ENCODE results near the gene ZNF879.

Gene ZNF879

GRCh38 chr5:179008667-179009066 lies 14.9 kb upstream of the ZNF879 start:
- Histone ChIP-seq H3K4me1 (ENCODE audit: insufficient read depth, insufficient read length) (no peaks in the 10 kb centered on the region), H3K27me3 (ENCODE audit: insufficient read depth, insufficient read length) (no peaks in the 10 kb centered on the region), H3K9ac (ENCODE audit: insufficient read length, low read depth) (no peak overlapping the region), H3K36me3 (ENCODE audit: insufficient read depth, insufficient read length, low read length) (no peaks in the 10 kb centered on the region), H3K4me3 (ENCODE audit: insufficient read length, low read depth) (no peak overlapping the region), H3K9me3 (ENCODE audit: insufficient read depth, low read length) (peaks cover 14% of the 10 kb centered on the region; the same call in 1 of the 2 replicates)
- TF ChIP-seq SUZ12 (IDR thresholded peaks at IDR 0.05; ENCODE audit: extremely low read depth, insufficient read depth, insufficient read length) (no peak), ZNF274 (IDR thresholded peaks at IDR 0.05; ENCODE audit: low read depth, low read length) (no peak), YY1 (IDR thresholded peaks at IDR 0.05; ENCODE audit: insufficient read depth, insufficient read length) (no peak)
- no peak for DNase-seq (ENCODE audit: low read depth, low spot score)

- no peak for DNase-seq (ENCODE audit: low read depth, low spot score)
- Histone ChIP-seq H3K9ac (ENCODE audit: insufficient read length, low read depth) (no peak overlapping the region), H3K9me3 (ENCODE audit: insufficient read depth, low read length) (peaks cover 65% of the 10 kb centered on the region), H3K4me1 (ENCODE audit: insufficient read depth, insufficient read length) (no peaks in the 10 kb centered on the region), H3K27me3 (ENCODE audit: insufficient read depth, insufficient read length) (no peaks in the 10 kb centered on the region), H3K4me3 (ENCODE audit: insufficient read length, low read depth) (no peak overlapping the region), H3K36me3 (ENCODE audit: insufficient read depth, insufficient read length, low read length) (peaks cover 36% of the 10 kb centered on the region)
- TF ChIP-seq ZNF274 (IDR thresholded peaks at IDR 0.05; ENCODE audit: low read depth, low read length) = peak; percentile 60
- TF ChIP-seq YY1 (IDR thresholded peaks at IDR 0.05; ENCODE audit: insufficient read depth, insufficient read length) = no peak
Observed at GRCh38 chr5:179033004-179033580, 9.5 kb downstream of the ZNF879 start.

GRCh38 chr5:179044765-179045164 lies 21.2 kb downstream of the ZNF879 start:
- H3K36me3 ChIP-seq (ENCODE audit: insufficient read depth, insufficient read length, low read length) = no peaks in the 10 kb centered on the region
- H3K27me3 ChIP-seq (ENCODE audit: insufficient read depth, insufficient read length) = no peaks in the 10 kb centered on the region
- TF ChIP-seq YY1 (IDR thresholded peaks at IDR 0.05; ENCODE audit: insufficient read depth, insufficient read length) (no peak), SUZ12 (IDR thresholded peaks at IDR 0.05; ENCODE audit: extremely low read depth, insufficient read depth, insufficient read length) (no peak), ZNF274 (IDR thresholded peaks at IDR 0.05; ENCODE audit: low read depth, low read length) (no peak)
- no peak overlapping the region for H3K4me3 ChIP-seq (ENCODE audit: insufficient read length, low read depth)
- no peak overlapping the region for H3K9ac ChIP-seq (ENCODE audit: insufficient read length, low read depth)
- DNase-seq (ENCODE audit: low read depth, low spot score) = no peak
- H3K4me1 ChIP-seq (ENCODE audit: insufficient read depth, insufficient read length) = no peaks in the 10 kb centered on the region
- peaks cover 5% of the 10 kb centered on the region for H3K9me3 ChIP-seq (ENCODE audit: insufficient read depth, low read length)

- TF ChIP-seq ZNF274 (IDR thresholded peaks at IDR 0.05; ENCODE audit: low read depth, low read length) (no peak), YY1 (IDR thresholded peaks at IDR 0.05; ENCODE audit: insufficient read depth, insufficient read length) (no peak), SUZ12 (IDR thresholded peaks at IDR 0.05; ENCODE audit: extremely low read depth, insufficient read depth, insufficient read length) (no peak)
- no peak overlapping the region for H3K4me3 ChIP-seq (ENCODE audit: insufficient read length, low read depth)
- peaks cover 9% of the 10 kb centered on the region; the same call in 1 of the 2 replicates for H3K9me3 ChIP-seq (ENCODE audit: insufficient read depth, low read length)
- no peaks in the 10 kb centered on the region for H3K27me3 ChIP-seq (ENCODE audit: insufficient read depth, insufficient read length)
- peaks cover 2% of the 10 kb centered on the region for H3K4me1 ChIP-seq (ENCODE audit: insufficient read depth, insufficient read length)
- H3K9ac ChIP-seq (ENCODE audit: insufficient read length, low read depth) = no peak overlapping the region
- DNase-seq (ENCODE audit: low read depth, low spot score) = no peak
- H3K36me3 ChIP-seq (ENCODE audit: insufficient read depth, insufficient read length, low read length) = no peaks in the 10 kb centered on the region
Observed at GRCh38 chr5:179051784-179052183, 28.2 kb downstream of the ZNF879 start.

- no peak for DNase-seq (ENCODE audit: low read depth, low spot score)
- no peak overlapping the region for H3K9ac ChIP-seq (ENCODE audit: insufficient read length, low read depth)
- TF ChIP-seq YY1 (IDR thresholded peaks at IDR 0.05; ENCODE audit: insufficient read depth, insufficient read length) (no peak), ZNF274 (IDR thresholded peaks at IDR 0.05; ENCODE audit: low read depth, low read length) (no peak), SUZ12 (IDR thresholded peaks at IDR 0.05; ENCODE audit: extremely low read depth, insufficient read depth, insufficient read length) (no peak)
- H3K4me1 ChIP-seq (ENCODE audit: insufficient read depth, insufficient read length) = peaks cover 2% of the 10 kb centered on the region
- H3K36me3 ChIP-seq (ENCODE audit: insufficient read depth, insufficient read length, low read length) = no peaks in the 10 kb centered on the region
- H3K27me3 ChIP-seq (ENCODE audit: insufficient read depth, insufficient read length) = no peaks in the 10 kb centered on the region
- peaks cover 9% of the 10 kb centered on the region; the same call in 1 of the 2 replicates for H3K9me3 ChIP-seq (ENCODE audit: insufficient read depth, low read length)
- H3K4me3 ChIP-seq (ENCODE audit: insufficient read length, low read depth) = no peak overlapping the region
Observed at GRCh38 chr5:179054036-179054785, 30.6 kb downstream of the ZNF879 start.

GRCh38 chr5:179054876-179055275 lies 31.3 kb downstream of the ZNF879 start:
- Histone ChIP-seq H3K4me3 (ENCODE audit: insufficient read length, low read depth) (no peak overlapping the region), H3K36me3 (ENCODE audit: insufficient read depth, insufficient read length, low read length) (no peaks in the 10 kb centered on the region), H3K9ac (ENCODE audit: insufficient read length, low read depth) (no peak overlapping the region), H3K27me3 (ENCODE audit: insufficient read depth, insufficient read length) (no peaks in the 10 kb centered on the region), H3K4me1 (ENCODE audit: insufficient read depth, insufficient read length) (peaks cover 2% of the 10 kb centered on the region), H3K9me3 (ENCODE audit: insufficient read depth, low read length) (peaks cover 9% of the 10 kb centered on the region; the same call in 1 of the 2 replicates)
- TF ChIP-seq ZNF274 (IDR thresholded peaks at IDR 0.05; ENCODE audit: low read depth, low read length) (no peak), SUZ12 (IDR thresholded peaks at IDR 0.05; ENCODE audit: extremely low read depth, insufficient read depth, insufficient read length) (no peak), YY1 (IDR thresholded peaks at IDR 0.05; ENCODE audit: insufficient read depth, insufficient read length) (no peak)
- no peak for DNase-seq (ENCODE audit: low read depth, low spot score)

GRCh38 chr5:179055436-179055835 lies 31.8 kb downstream of the ZNF879 start:
- Histone ChIP-seq H3K4me1 (ENCODE audit: insufficient read depth, insufficient read length) (peaks cover 2% of the 10 kb centered on the region), H3K9me3 (ENCODE audit: insufficient read depth, low read length) (peaks cover 9% of the 10 kb centered on the region; the same call in 1 of the 2 replicates)
- TF ChIP-seq YY1 (IDR thresholded peaks at IDR 0.05; ENCODE audit: insufficient read depth, insufficient read length) (no peak), ZNF274 (IDR thresholded peaks at IDR 0.05; ENCODE audit: low read depth, low read length) (no peak), SUZ12 (IDR thresholded peaks at IDR 0.05; ENCODE audit: extremely low read depth, insufficient read depth, insufficient read length) (no peak)

More at GRCh38 chr5:179055436-179055835, 31.8 kb downstream of the ZNF879 start:
- Histone ChIP-seq H3K36me3 (ENCODE audit: insufficient read depth, insufficient read length, low read length) (no peaks in the 10 kb centered on the region), H3K9ac (ENCODE audit: insufficient read length, low read depth) (no peak overlapping the region), H3K27me3 (ENCODE audit: insufficient read depth, insufficient read length) (no peaks in the 10 kb centered on the region), H3K4me3 (ENCODE audit: insufficient read length, low read depth) (no peak overlapping the region)
- no peak for DNase-seq (ENCODE audit: low read depth, low spot score)
